G401 (cell line): Measurements from ENCODE around the gene AMOTL1. TPM values are rescaled to one million over a fixed set of nuclear protein-coding genes. Genes with fewer than 3 reads are reported as not detected.
"Not testable (repeated sequence)": the region's sequence is repeated elsewhere in the genome, so short reads cannot be mapped to it uniquely, and the experiment has no call there.

Experiments
- DNase-seq: peaks from one replicate; pipeline ENCODE4 v3.0.0-alpha.2; 2015; ENCODE audit warnings: low spot score
- in situ Hi-C: cut with HindIII; loops from 2 replicates; pipeline ENCODE4 v1.10.0; 2016; ENCODE audit warnings: low sequenced_read_pairs, mixed read lengths
- total RNA-seq: library from RNA; depleted of rRNA; stranded (reverse); fragments of >200 nt; shearing (Covaris generic); gene quantifications from 2 replicates; pipeline ENCODE4 v1.2.3, GENCODE V29; 2014

The AMOTL1 gene
- total RNA-seq, 1 experiment from 2014 or later = 45.9 TPM

- DNase-seq = no peak
- in situ Hi-C loops = no loop called here
These were observed 37.9 kb downstream of the AMOTL1 start for GRCh38 chr11:94806014-94806413.

- DNase-seq = no peak
- in situ Hi-C loops = no loop called here
These were observed 38.3 kb downstream of the AMOTL1 start for GRCh38 chr11:94806419-94806818.

DNA sequence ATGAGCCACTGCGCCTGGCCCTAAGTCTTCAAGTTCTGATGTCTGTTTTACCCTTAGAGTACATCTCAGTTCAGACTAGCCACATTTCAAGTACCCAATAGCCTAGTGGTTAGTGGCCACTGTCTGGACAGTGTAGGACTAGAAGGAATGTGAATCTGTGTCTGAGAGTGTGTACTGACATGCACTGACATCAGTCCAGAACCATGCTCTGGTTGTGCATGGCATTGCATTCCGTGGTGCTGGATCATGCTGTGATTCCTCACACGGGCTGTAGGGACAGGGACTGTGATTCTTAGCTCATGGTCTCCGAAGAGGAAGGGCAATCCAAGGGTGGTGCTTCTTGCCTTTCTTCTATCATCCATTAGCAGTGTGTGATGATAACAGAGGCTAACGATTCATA is 41.1 kb downstream of the AMOTL1 start:
- in situ Hi-C loops = no loop called here
- no peak for DNase-seq

DNA sequence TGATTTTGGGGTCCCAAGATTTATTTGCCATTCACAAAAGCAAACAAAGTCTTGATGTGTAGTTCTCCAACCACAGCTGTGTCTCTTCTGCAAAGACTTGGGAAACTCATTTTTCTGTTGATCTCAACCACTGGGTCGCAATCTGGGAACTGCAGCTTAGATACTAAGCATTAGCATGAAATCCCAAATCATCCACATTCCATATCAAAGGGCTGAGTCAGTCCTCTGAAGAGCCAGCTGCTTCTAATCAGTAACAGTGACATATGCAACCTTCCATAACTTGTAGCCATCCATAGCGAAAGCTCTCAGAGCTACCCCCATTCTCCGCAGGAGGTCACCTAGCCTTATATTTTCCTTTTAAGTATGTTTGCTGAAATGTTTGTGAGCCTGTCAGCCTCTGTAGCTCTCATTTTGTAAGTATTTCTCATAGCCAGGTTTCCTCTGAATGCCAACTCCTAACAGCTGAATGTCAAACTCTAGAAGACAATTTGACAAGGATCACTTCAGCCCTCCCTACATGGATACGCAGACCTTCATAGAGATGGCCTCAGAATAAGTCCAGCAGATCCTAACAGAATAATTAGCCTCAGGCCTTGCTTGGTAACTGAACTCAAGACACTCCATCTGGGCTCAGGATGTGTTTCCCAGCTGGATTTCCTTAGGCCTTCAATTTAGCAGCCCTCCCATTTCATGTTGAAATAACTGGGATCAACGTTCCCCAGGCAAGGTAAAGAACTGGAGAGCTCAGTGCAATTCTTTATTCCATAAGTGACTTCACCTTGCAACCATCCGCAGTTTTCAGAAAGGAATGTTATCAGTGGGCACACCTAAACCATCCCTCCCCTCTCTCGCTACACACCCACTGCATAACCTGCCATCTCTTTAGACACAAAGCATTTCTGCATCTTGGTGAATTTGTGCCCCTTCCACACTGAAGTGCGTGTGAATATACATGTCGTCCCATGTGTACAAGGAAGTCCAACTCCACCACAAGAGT is 44.9 kb downstream of the AMOTL1 start:
- in situ Hi-C loops, DNase-seq: not testable (repeated sequence)

DNA sequence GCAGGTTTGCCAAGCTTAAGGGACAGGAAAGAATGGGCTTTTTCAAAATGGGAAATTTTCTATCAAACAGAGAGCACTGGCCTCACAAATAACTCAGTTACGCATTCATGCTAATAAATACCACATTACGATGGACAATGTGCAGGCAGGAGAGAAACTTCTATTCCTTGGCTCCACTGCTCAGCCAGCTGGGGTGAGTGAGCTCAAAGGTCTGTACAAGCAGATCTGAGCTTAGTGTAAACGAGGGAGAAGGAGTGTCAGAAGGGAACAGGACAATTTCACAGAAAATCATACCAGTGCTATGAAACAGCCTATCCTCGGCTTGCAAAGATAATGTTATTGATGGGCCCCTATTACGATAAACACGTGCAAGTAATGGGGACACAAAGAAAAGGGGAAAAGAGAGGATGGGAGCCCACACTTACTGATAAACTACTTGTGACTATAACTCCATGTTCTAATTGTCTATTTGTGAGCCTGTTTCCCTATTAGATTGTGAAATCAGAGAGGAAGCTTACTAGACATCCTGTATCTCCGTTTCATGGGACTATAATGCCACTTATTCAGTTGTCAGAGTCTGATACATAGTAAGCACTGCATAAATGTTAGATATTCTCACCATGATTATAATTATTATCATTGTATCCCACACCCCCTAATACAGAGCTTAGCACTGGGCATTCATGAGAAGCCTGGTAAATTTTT is 46.3 kb downstream of the AMOTL1 start:
- in situ Hi-C loops = no loop called here
- no peak for DNase-seq

DNA sequence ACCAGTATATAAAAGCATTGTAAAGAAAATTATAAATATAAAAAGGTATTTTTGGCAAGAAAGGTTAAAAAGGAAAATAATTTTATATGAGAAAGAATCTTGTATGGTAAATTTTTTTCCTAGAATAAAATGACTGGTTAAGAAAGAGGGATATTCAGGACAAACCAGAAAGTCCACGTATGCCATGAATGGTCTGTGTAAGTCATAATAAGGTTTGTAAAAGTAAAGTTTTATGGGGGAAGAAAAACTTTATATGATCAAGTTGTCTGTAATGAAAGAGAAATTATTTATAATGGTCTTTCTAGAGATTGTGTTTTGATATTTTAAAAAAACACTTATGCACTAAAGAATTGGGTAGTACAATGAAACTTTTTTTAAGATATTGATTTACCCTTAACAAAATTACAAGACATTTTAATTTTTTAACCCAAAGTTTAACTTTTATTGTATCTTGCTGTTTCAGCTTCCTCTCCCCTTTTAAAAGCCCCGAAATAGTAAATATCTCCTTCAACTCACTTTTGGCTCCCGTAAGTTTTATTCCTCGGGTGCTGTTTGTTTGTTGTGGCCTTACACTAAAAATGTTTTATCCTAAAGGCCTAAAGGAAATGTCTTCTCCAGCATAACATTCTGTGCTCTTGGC is 47.7 kb downstream of the AMOTL1 start:
- in situ Hi-C loops = no loop called here
- no peak for DNase-seq

DNA sequence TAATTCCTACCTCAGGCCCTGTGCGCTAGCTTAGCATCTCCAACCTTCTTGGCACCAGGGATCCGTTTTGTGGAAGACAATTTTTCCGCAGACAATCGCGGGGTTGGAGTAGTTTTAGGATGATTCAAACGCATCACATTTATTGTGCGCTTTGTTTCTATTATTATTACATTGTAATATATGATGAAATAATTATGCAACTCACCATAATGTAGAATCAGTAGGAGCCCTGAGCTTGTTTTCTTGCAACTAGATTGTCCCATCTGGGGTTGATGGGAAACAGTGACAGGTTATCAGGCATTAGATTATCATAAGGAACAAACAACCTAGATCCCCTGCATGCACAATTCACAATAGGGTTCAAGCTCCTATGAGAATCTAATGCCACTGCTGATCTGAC is 52.3 kb downstream of the AMOTL1 start:
- DNase-seq = no peak
- in situ Hi-C loops = no loop called here

- no peak for DNase-seq
- in situ Hi-C loops = no loop called here
These were observed 53.3 kb downstream of the AMOTL1 start for GRCh38 chr11:94821439-94821838.

GRCh38 chr11:94822080-94822479 is 53.9 kb downstream of the AMOTL1 start:
- in situ Hi-C loops = no loop called here
- DNase-seq = no peak

GRCh38 chr11:94823102-94823732 is 55.1 kb downstream of the AMOTL1 start:
- in situ Hi-C loops = no loop called here
- no peak for DNase-seq

GRCh38 chr11:94825031-94825430 is 56.9 kb downstream of the AMOTL1 start:
- in situ Hi-C loops = no loop called here
- no peak for DNase-seq

- DNase-seq = no peak
- in situ Hi-C loops = no loop called here
These were observed 57.3 kb downstream of the AMOTL1 start for GRCh38 chr11:94825481-94825880.

GRCh38 chr11:94826415-94826814 is 58.3 kb downstream of the AMOTL1 start:
- in situ Hi-C loops = no loop called here
- DNase-seq = no peak

DNA sequence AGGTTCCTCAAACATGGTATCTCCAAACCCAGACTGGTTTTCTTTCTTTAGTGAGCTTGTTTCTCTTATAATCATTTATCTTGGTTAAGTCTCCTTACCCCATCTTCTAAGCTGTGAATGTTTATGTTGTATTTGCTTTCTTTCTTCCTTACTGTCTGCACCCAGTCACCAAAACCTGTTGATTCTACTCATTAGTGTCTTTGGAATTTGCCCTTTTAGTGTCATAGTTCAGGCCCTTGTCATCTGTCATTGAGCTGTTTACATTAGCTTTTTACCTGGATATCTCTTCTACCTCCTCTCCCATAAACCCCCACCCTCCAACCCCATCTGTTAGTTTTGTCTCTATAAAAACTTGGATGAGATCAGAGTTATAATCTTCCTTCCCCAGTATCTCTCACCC is 59.9 kb downstream of the AMOTL1 start:
- in situ Hi-C loops = no loop called here

GRCh38 chr11:94830722-94831510 is 62.8 kb downstream of the AMOTL1 start:
- in situ Hi-C loops = no loop called here
- DNase-seq = no peak

More for the DNA sequence above, 59.9 kb downstream of the AMOTL1 start:
- DNase-seq = no peak

DNA sequence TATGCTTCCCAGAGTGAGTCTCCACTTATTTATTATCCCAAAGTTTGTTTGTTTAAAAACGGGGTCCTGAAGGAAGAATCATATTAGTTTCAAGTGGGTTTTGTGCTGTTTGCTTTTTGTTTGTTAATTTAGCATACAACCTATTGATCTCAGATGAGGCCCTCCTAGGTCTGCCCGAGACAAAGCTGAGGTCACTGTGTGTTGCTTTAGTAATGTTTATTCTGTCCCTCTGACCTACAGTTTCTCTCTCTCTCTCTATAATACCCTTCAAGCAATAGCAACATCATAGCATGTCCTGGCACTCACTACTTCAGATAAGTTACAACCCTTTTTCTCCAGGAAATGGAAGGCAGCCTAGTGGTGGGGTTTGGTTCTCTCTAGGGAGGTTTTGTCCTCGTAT is 63.4 kb downstream of the AMOTL1 start:
- in situ Hi-C loops = no loop called here
- DNase-seq = no peak

DNA sequence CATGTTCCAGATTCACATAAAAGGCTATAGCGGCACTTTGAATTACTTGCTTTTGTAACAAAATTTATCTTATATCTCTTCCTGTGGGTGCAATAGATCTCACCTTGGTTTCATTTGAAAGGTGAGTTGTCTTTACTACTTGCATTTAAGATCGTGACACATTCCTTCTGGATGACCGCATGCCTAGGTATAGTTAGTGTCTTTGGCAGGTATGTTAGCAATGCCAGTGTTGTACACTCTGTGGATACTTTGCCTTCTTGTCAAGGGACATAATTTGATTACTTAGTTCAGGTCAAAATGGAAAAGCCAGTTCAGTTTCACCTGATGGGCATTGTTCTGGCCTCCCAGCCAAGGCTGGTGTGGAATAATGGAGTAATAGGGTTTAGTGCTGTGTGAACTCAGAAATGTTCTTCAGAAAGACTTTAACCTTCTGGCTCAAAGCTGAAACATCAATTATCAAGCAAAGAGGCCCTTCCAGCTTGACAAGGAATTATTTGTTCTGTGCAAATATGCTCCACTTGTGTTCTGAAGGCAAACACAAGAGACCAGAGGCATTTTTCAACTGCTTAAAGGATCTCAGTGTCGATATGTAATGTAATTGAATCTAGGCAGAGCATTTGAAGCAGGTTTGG is 64.6 kb downstream of the AMOTL1 start:
- in situ Hi-C loops = no loop called here
- DNase-seq = no peak

DNA sequence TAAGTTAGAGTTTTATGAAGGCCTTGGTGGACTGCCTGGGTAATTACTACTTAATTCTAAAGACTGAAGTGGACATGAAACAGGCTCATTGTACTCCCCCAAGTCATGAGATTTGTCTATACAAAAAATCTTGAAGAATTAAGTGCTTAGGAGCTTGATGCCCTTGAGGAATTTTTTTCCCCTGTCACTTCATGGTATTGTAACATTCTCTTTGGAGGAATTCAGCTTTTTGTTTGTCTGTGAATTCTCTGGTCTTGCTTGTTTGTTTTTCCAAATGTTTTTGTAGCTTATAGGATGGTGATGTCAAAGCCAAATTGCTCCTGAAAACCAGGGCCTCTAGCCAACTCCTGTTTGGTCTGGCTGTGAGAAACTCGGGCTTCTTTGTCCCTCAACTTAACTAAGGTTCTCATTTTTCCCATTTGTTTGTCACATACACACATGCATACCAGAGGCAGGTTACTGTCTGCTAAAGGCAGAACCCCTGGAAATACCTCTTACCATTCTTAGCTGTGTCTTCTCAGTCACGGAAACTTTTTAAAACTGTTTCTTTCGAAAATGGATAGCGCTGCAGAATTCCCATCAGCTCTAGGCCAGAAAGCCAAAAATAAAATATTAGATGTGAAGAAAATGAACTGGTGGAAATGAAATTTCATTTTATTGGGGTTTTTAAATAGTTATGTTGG is 66.9 kb downstream of the AMOTL1 start:
- in situ Hi-C loops = no loop called here
- no peak for DNase-seq
